ENCODE data around the gene P2RY8.
"Not testable (repeated sequence)": the region's sequence is repeated elsewhere in the genome, so short reads cannot be mapped to it uniquely, and the experiment has no call there.

P2RY8 gene

GRCh38 chrX:1545776-1546408 lies 8.9 kb upstream of the P2RY8 start:
- no peak for DNase-seq (ENCODE audit: low spot score)

- no peak for DNase-seq (ENCODE audit: low spot score)
Observed at GRCh38 chrX:1542994-1543725, 6.2 kb upstream of the P2RY8 start.

GRCh38 chrX:1539146-1539545 lies 2.2 kb upstream of the P2RY8 start:
- not testable (repeated sequence) for DNase-seq (ENCODE audit: low spot score)

- DNase-seq (ENCODE audit: low spot score) = not testable (repeated sequence)
Observed at GRCh38 chrX:1537716-1538090, 718 bp upstream of the P2RY8 start.

- DNase-seq (ENCODE audit: low spot score) = no peak
Observed at GRCh38 chrX:1536712-1537030, 314 bp downstream of the P2RY8 start.

- no peak for DNase-seq (ENCODE audit: low spot score)
Observed at GRCh38 chrX:1535241-1536041, 1.5 kb downstream of the P2RY8 start.

GRCh38 chrX:1534301-1535168 lies 2.5 kb downstream of the P2RY8 start:
- DNase-seq (ENCODE audit: low spot score) = no peak

- DNase-seq (ENCODE audit: low spot score) = no peak
Observed at GRCh38 chrX:1533058-1533457, 3.9 kb downstream of the P2RY8 start.

- no peak for DNase-seq (ENCODE audit: low spot score)
Observed at GRCh38 chrX:1531096-1531890, 5.7 kb downstream of the P2RY8 start.

GRCh38 chrX:1529756-1530155 lies 7.2 kb downstream of the P2RY8 start:
- DNase-seq (ENCODE audit: low spot score) = no peak

GRCh38 chrX:1529328-1529727 lies 7.7 kb downstream of the P2RY8 start:
- no peak for DNase-seq (ENCODE audit: low spot score)

GRCh38 chrX:1528884-1529203 lies 8.1 kb downstream of the P2RY8 start:
- no peak for DNase-seq (ENCODE audit: low spot score)

GRCh38 chrX:1528186-1528883 lies 8.7 kb downstream of the P2RY8 start:
- DNase-seq (ENCODE audit: low spot score) = no peak

- DNase-seq (ENCODE audit: low spot score) = no peak
Observed at GRCh38 chrX:1527457-1527856, 9.5 kb downstream of the P2RY8 start.

GRCh38 chrX:1526565-1526964 lies 10.4 kb downstream of the P2RY8 start:
- DNase-seq (ENCODE audit: low spot score) = no peak

- no peak for DNase-seq (ENCODE audit: low spot score)
Observed at GRCh38 chrX:1525583-1526355, 11.2 kb downstream of the P2RY8 start.

- DNase-seq (ENCODE audit: low spot score) = no peak
Observed at GRCh38 chrX:1524874-1525582, 12.0 kb downstream of the P2RY8 start.

- DNase-seq (ENCODE audit: low spot score) = not testable (repeated sequence)
Observed at GRCh38 chrX:1522905-1523304, 14.1 kb downstream of the P2RY8 start.

- DNase-seq (ENCODE audit: low spot score) = no peak
Observed at GRCh38 chrX:1521459-1521956, 15.5 kb downstream of the P2RY8 start.
